KMS-11 (cell line): ENCODE results near the gene PHF21A.

Experiments used
- H2AFZ ChIP-seq: fragments of 200-600 bp; sonication (generic); 2 replicates; pipeline ENCODE4 v1.6.1; 2016; ENCODE audit warnings: antibody characterized with exemption, mixed run types, low read depth
- H3K27ac ChIP-seq: fragments of 200-600 bp; sonication (generic); 2 replicates; pipeline ENCODE4 v1.6.1; 2016; ENCODE audit warnings: mild to moderate bottlenecking, mixed run types
- H3K27me3 ChIP-seq: fragments of 200-600 bp; sonication (generic); 2 replicates; pipeline ENCODE4 v1.6.1; 2017; ENCODE audit warnings: mild to moderate bottlenecking, low read depth, mixed run types, moderate library complexity; ENCODE audit not compliant: insufficient read depth
- H3K36me3 ChIP-seq: fragments of 200-600 bp; sonication (generic); 2 replicates; pipeline ENCODE4 v1.6.1; 2017; ENCODE audit warnings: mild to moderate bottlenecking, mixed run types; ENCODE audit not compliant: insufficient read depth
- H3K4me1 ChIP-seq: fragments of 200-600 bp; sonication (generic); 2 replicates; pipeline ENCODE4 v1.6.1; 2016; ENCODE audit warnings: mild to moderate bottlenecking, low read depth, mixed run types; ENCODE audit not compliant: poor library complexity, severe bottlenecking
- H3K4me2 ChIP-seq: fragments of 200-600 bp; sonication (generic); 2 replicates; pipeline ENCODE4 v1.7.0; 2016; ENCODE audit warnings: mild to moderate bottlenecking, mixed run types
- H3K4me3 ChIP-seq: fragments of 200-600 bp; sonication (generic); IDR thresholded peaks from 2 replicates; pipeline ENCODE4 v1.6.1; 2017; ENCODE audit warnings: low read depth, low read length, mixed read lengths; ENCODE audit not compliant: insufficient read depth
- H3K79me2 ChIP-seq: fragments of 200-600 bp; sonication (generic); 2 replicates; pipeline ENCODE4 v1.6.1; 2016; ENCODE audit warnings: low read depth, mixed run types; ENCODE audit not compliant: insufficient read depth
- H3K9ac ChIP-seq: fragments of 200-600 bp; sonication (generic); 2 replicates; pipeline ENCODE4 v1.6.1; 2016; ENCODE audit warnings: mild to moderate bottlenecking, mixed run types
- H4K20me1 ChIP-seq: fragments of 200-600 bp; sonication (generic); 2 replicates; pipeline ENCODE4 v1.6.1; 2016; ENCODE audit warnings: mild to moderate bottlenecking, mixed run types; ENCODE audit not compliant: insufficient read depth
- TF ChIP-seq, protein P1 (sequence below): fragments of 200-600 bp; sonication (generic); conservative IDR thresholded peaks from 2 replicates; pipeline ENCODE4 v1.6.1; 2017; ENCODE audit warnings: low read depth, mild to moderate bottlenecking, antibody characterized with exemption, low read length, moderate library complexity, mixed read lengths

Gene PHF21A

DNA sequence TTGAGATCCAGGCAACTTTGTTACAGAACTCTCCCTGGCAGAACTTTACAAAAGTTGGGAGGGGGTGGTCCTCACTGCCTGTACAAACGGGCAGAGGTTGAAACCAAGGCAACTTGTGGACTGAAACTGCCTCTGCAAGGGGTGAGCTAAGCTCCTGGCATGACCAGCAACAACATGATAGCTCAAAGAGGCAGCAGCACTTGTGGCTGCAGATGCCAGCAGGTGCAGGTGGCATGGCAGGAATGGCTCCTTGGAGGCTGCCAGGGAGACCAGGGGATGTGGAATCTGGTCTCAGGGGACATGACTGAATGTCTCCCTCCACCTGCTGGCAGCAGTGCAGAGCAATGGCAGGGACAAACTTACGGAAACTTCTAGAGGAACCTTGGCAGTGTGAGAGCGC, 38.8 kb upstream of the PHF21A start:
- TF ChIP-seq, protein P1, sequence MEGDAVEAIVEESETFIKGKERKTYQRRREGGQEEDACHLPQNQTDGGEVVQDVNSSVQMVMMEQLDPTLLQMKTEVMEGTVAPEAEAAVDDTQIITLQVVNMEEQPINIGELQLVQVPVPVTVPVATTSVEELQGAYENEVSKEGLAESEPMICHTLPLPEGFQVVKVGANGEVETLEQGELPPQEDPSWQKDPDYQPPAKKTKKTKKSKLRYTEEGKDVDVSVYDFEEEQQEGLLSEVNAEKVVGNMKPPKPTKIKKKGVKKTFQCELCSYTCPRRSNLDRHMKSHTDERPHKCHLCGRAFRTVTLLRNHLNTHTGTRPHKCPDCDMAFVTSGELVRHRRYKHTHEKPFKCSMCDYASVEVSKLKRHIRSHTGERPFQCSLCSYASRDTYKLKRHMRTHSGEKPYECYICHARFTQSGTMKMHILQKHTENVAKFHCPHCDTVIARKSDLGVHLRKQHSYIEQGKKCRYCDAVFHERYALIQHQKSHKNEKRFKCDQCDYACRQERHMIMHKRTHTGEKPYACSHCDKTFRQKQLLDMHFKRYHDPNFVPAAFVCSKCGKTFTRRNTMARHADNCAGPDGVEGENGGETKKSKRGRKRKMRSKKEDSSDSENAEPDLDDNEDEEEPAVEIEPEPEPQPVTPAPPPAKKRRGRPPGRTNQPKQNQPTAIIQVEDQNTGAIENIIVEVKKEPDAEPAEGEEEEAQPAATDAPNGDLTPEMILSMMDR = no peak
- Histone ChIP-seq H3K4me2 (no peak overlapping the region), H3K4me1 (no peaks in the 10 kb centered on the region), H3K4me3 (no peak overlapping the region), H4K20me1 (no peaks in the 10 kb centered on the region), H2AFZ (no peak overlapping the region), H3K27ac (no peak overlapping the region), H3K9ac (no peak overlapping the region), H3K79me2 (no peaks in the 10 kb centered on the region), H3K36me3 (no peaks in the 10 kb centered on the region), H3K27me3 (no peaks in the 10 kb centered on the region)

DNA sequence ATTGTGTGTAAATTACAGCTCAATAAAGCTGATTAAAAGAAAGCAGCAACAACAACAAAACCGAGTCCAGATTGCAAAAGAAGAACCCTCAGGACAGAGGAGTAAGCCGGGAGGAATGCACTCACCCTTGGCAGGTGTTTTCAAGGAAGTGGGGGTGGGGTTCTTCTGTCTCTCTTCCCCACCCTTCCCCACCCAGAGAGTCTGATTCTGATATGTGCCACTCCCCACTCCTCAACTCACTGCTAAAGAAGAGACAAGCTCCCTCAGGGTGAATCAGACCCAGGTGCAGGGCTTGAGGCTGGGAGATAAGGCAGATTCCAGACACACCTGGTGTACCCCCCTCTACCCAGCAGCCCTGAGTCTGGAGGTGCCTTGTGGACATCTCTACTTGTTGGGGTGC, 38.4 kb upstream of the PHF21A start:
- Histone ChIP-seq H3K9ac (no peak overlapping the region), H2AFZ (no peak overlapping the region), H3K4me2 (no peak overlapping the region), H3K36me3 (no peaks in the 10 kb centered on the region), H3K27ac (no peak overlapping the region), H4K20me1 (no peaks in the 10 kb centered on the region), H3K79me2 (no peaks in the 10 kb centered on the region), H3K27me3 (no peaks in the 10 kb centered on the region), H3K4me3 (no peak overlapping the region), H3K4me1 (no peaks in the 10 kb centered on the region)
- TF ChIP-seq, protein P1 = no peak

DNA sequence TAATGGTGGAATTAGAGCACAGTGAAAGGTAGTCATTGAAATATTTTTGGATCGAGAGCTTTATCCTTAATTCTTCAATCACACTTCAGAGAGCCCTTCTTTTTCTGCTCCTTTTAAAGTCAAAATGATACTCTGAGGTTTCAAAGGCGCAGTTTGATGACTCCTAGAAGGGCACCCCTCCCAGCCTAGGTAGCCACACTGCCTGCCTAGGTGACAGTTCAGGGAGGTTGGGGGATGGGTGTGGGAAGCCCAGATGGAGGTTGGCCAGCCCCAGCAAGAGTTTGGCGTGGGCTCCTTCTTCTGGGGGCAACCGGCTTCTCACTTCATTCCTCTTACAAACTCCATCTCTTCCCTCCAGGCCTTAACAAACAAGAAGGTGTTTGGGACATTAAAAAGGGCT, 28.6 kb upstream of the PHF21A start:
- TF ChIP-seq, protein P1 = no peak
- no peaks in the 10 kb centered on the region for H3K27me3 ChIP-seq

GRCh38 chr11:46149342-46149741, 28.1 kb upstream of the PHF21A start:
- H3K9ac ChIP-seq = no peak overlapping the region
- no peak overlapping the region for H3K4me3 ChIP-seq
- no peaks in the 10 kb centered on the region for H3K79me2 ChIP-seq
- TF ChIP-seq, protein P1 = no peak
- H3K4me2 ChIP-seq = no peak overlapping the region
- no peaks in the 10 kb centered on the region for H3K4me1 ChIP-seq
- no peak overlapping the region for H2AFZ ChIP-seq
- no peaks in the 10 kb centered on the region for H3K27me3 ChIP-seq
- no peaks in the 10 kb centered on the region for H4K20me1 ChIP-seq
- no peak overlapping the region for H3K27ac ChIP-seq
- H3K36me3 ChIP-seq = no peaks in the 10 kb centered on the region

More for the DNA sequence above, 28.6 kb upstream of the PHF21A start:
- no peak overlapping the region for H3K4me3 ChIP-seq
- no peaks in the 10 kb centered on the region for H4K20me1 ChIP-seq
- H3K9ac ChIP-seq = no peak overlapping the region
- H3K27ac ChIP-seq = no peak overlapping the region
- H3K79me2 ChIP-seq = no peaks in the 10 kb centered on the region
- H3K36me3 ChIP-seq = no peaks in the 10 kb centered on the region
- no peak overlapping the region for H2AFZ ChIP-seq
- H3K4me2 ChIP-seq = no peak overlapping the region
- H3K4me1 ChIP-seq = no peaks in the 10 kb centered on the region
